PC-9 (cell line): ENCODE measurements around the gene CACNA1D.

Source experiments
- EZH2 ChIP-seq: fragments of 200-600 bp; sonication (generic); IDR thresholded peaks from 2 replicates; pipeline ENCODE4 v1.8.0; 2017; ENCODE audit warnings: antibody characterized with exemption, low read depth
- TF ChIP-seq, protein P1 (sequence below): fragments of 200-600 bp; sonication (generic); conservative IDR thresholded peaks from 2 replicates; pipeline ENCODE4 v1.6.1; 2017; ENCODE audit warnings: mixed run types, antibody characterized with exemption, mild to moderate bottlenecking, moderate library complexity

DNA sequence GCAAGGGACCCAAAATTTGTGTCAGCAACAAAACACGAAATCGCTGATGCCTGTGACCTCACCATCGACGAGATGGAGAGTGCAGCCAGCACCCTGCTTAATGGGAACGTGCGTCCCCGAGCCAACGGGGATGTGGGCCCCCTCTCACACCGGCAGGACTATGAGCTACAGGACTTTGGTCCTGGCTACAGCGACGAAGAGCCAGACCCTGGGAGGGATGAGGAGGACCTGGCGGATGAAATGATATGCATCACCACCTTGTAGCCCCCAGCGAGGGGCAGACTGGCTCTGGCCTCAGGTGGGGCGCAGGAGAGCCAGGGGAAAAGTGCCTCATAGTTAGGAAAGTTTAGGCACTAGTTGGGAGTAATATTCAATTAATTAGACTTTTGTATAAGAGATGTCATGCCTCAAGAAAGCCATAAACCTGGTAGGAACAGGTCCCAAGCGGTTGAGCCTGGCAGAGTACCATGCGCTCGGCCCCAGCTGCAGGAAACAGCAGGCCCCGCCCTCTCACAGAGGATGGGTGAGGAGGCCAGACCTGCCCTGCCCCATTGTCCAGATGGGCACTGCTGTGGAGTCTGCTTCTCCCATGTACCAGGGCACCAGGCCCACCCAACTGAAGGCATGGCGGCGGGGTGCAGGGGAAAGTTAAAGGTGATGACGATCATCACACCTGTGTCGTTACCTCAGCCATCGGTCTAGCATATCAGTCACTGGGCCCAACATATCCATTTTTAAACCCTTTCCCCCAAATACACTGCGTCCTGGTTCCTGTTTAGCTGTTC lies 316.9 kb downstream of the CACNA1D start:
- TF ChIP-seq, protein P1, sequence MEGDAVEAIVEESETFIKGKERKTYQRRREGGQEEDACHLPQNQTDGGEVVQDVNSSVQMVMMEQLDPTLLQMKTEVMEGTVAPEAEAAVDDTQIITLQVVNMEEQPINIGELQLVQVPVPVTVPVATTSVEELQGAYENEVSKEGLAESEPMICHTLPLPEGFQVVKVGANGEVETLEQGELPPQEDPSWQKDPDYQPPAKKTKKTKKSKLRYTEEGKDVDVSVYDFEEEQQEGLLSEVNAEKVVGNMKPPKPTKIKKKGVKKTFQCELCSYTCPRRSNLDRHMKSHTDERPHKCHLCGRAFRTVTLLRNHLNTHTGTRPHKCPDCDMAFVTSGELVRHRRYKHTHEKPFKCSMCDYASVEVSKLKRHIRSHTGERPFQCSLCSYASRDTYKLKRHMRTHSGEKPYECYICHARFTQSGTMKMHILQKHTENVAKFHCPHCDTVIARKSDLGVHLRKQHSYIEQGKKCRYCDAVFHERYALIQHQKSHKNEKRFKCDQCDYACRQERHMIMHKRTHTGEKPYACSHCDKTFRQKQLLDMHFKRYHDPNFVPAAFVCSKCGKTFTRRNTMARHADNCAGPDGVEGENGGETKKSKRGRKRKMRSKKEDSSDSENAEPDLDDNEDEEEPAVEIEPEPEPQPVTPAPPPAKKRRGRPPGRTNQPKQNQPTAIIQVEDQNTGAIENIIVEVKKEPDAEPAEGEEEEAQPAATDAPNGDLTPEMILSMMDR: no peak
- TF ChIP-seq EZH2: no peak
